Muscle of leg (tissue), 11 donors: ENCODE measurements around the gene LEF1. TPM values are rescaled to one million over a fixed set of nuclear protein-coding genes. Genes with fewer than 3 reads are reported as not detected.

Source experiments
- DNase-seq: peaks from one replicate; pipeline ENCODE4 v3.0.0; 2013
- H3K27ac ChIP-seq: one replicate; pipeline ENCODE4 v1.5.1; 2013; ENCODE audit warnings: mild to moderate bottlenecking, low read length, control low read depth
- H3K27me3 ChIP-seq: one replicate; pipeline ENCODE4 v1.6.1; 2013; ENCODE audit warnings: low read length; ENCODE audit not compliant: control insufficient read depth, insufficient read depth
- H3K36me3 ChIP-seq: one replicate; pipeline ENCODE4 v1.6.1; 2013; ENCODE audit warnings: low read length; ENCODE audit not compliant: control insufficient read depth, insufficient read depth
- H3K4me1 ChIP-seq: one replicate; pipeline ENCODE4 v1.6.1; 2013; ENCODE audit warnings: low read length; ENCODE audit not compliant: control insufficient read depth, insufficient read depth
- H3K4me3 ChIP-seq: one replicate; pipeline ENCODE4 v1.5.1; 2013; ENCODE audit warnings: low read length, control low read depth
- H3K9me3 ChIP-seq: replicated peaks from 2 replicates; pipeline ENCODE4 v1.6.1; 2013; ENCODE audit warnings: low read depth, low read length; ENCODE audit not compliant: control insufficient read depth
- whole genome bisulfite sequencing: methylation state at CpG from one replicate; pipeline ENCODE4 v1.1.5; 2013; ENCODE audit warnings: missing lambda C conversion rate; ENCODE audit not compliant: insufficient coverage; 5-methylcytosine and 5-hydroxymethylcytosine counted together
- polyA plus RNA-seq, 8 donors: library from polyadenylated mRNA; unstranded; fragments of 120-200 nt; gene quantifications; one replicate each; pipeline versions ENCODE4 v1.2.1 to v1.2.3, GENCODE V29; 2013; ENCODE audit warnings: inconsistent platforms in 1 of 8, low replicate concordance in 1 of 8; ENCODE audit not compliant: insufficient read length in 8 of 8, insufficient read depth in 1 of 8
- total RNA-seq: library from RNA; stranded (reverse); fragments of 120-200 nt; gene quantifications from one replicate; pipeline ENCODE4 v1.2.4, GENCODE V29; 2013

Gene LEF1
- total and polyA plus RNA-seq, 9 donors: 3.4 to 35.5 (median 4.3) TPM

- Histone ChIP-seq H3K27me3 (no peaks in the 10 kb centered on the region), H3K4me3 (no peak overlapping the region), H3K36me3 (no peaks in the 10 kb centered on the region), H3K4me1 (no peaks in the 10 kb centered on the region), H3K27ac (no peak overlapping the region), H3K9me3 (no peaks in the 10 kb centered on the region)
- WGBS: 95% methylated on average over 10 of the region's 10 CpGs
- DNase-seq: no peak
These were observed 88.0 kb downstream of the LEF1 start for GRCh38 chr4:108080747-108081146.

- H3K36me3 ChIP-seq: no peaks in the 10 kb centered on the region
- no peak overlapping the region for H3K4me3 ChIP-seq
- no CpG with 5 or more reads among the region's 5 CpGs for WGBS
- DNase-seq: no peak
- no peaks in the 10 kb centered on the region for H3K4me1 ChIP-seq
- H3K27me3 ChIP-seq: no peaks in the 10 kb centered on the region
- H3K27ac ChIP-seq: no peak overlapping the region
- no peaks in the 10 kb centered on the region for H3K9me3 ChIP-seq
These were observed 90.6 kb downstream of the LEF1 start for GRCh38 chr4:108078024-108078733.

- H3K4me3 ChIP-seq: no peak overlapping the region
- WGBS: 45% methylated on average over 2 of the region's 4 CpGs
- no peaks in the 10 kb centered on the region for H3K9me3 ChIP-seq
- no peaks in the 10 kb centered on the region for H3K4me1 ChIP-seq
- H3K27me3 ChIP-seq: peaks cover 2% of the 10 kb centered on the region
- H3K27ac ChIP-seq: no peak overlapping the region
- H3K36me3 ChIP-seq: no peaks in the 10 kb centered on the region
- DNase-seq: no peak
These were observed 96.4 kb downstream of the LEF1 start for GRCh38 chr4:108072300-108072699.

- H3K36me3 ChIP-seq: no peaks in the 10 kb centered on the region
- no CpG with 5 or more reads among the region's 1 CpG for WGBS
- peaks cover 2% of the 10 kb centered on the region for H3K27me3 ChIP-seq
These were observed 98.0 kb downstream of the LEF1 start for GRCh38 chr4:108070775-108071174.

GRCh38 chr4:108068442-108068841 lies 100.3 kb downstream of the LEF1 start:
- H3K4me1 ChIP-seq: no peaks in the 10 kb centered on the region
- no peaks in the 10 kb centered on the region for H3K9me3 ChIP-seq
- H3K36me3 ChIP-seq: no peaks in the 10 kb centered on the region
- no peak overlapping the region for H3K4me3 ChIP-seq
- H3K27me3 ChIP-seq: peaks cover 2% of the 10 kb centered on the region
- H3K27ac ChIP-seq: peak overlapping the region; percentile 40
- DNase-seq: peak; percentile 65

More at GRCh38 chr4:108070775-108071174, 98.0 kb downstream of the LEF1 start:
- no peak for DNase-seq
- H3K4me3 ChIP-seq: no peak overlapping the region
- H3K27ac ChIP-seq: no peak overlapping the region
- H3K4me1 ChIP-seq: no peaks in the 10 kb centered on the region
- H3K9me3 ChIP-seq: no peaks in the 10 kb centered on the region

- Histone ChIP-seq H3K4me1 (peaks cover 2% of the 10 kb centered on the region), H3K27ac (no peak overlapping the region), H3K9me3 (no peaks in the 10 kb centered on the region), H3K4me3 (no peak overlapping the region), H3K27me3 (peaks cover 3% of the 10 kb centered on the region), H3K36me3 (no peaks in the 10 kb centered on the region)
- DNase-seq: no peak
- WGBS: no CpG with 5 or more reads among the region's 5 CpGs
These were observed 107.9 kb downstream of the LEF1 start for GRCh38 chr4:108060686-108061321.

GRCh38 chr4:108060164-108060563 lies 108.6 kb downstream of the LEF1 start:
- H3K36me3 ChIP-seq: no peaks in the 10 kb centered on the region
- peaks cover 3% of the 10 kb centered on the region for H3K27me3 ChIP-seq
- 44% methylated on average over 4 of the region's 5 CpGs for WGBS
- no peaks in the 10 kb centered on the region for H3K9me3 ChIP-seq
- peak; percentile 63 for DNase-seq
- H3K4me1 ChIP-seq: peaks cover 2% of the 10 kb centered on the region
- no peak overlapping the region for H3K4me3 ChIP-seq
- no peak overlapping the region for H3K27ac ChIP-seq

- peak; percentile 25 for DNase-seq
- 90% methylated on average over 3 of the region's 11 CpGs for WGBS
- Histone ChIP-seq H3K27ac (no peak overlapping the region), H3K4me3 (no peak overlapping the region), H3K27me3 (peaks cover 3% of the 10 kb centered on the region), H3K9me3 (no peaks in the 10 kb centered on the region), H3K36me3 (no peaks in the 10 kb centered on the region), H3K4me1 (peaks cover 2% of the 10 kb centered on the region)
These were observed 109.9 kb downstream of the LEF1 start for GRCh38 chr4:108058685-108059440.

GRCh38 chr4:108056418-108056817 lies 112.3 kb downstream of the LEF1 start:
- Histone ChIP-seq H3K4me1 (peaks cover 2% of the 10 kb centered on the region), H3K36me3 (no peaks in the 10 kb centered on the region), H3K27me3 (no peaks in the 10 kb centered on the region), H3K9me3 (no peaks in the 10 kb centered on the region), H3K27ac (no peak overlapping the region), H3K4me3 (no peak overlapping the region)
- 70% methylated on average over 5 of the region's 6 CpGs for WGBS
- no peak for DNase-seq

GRCh38 chr4:108055787-108056186 lies 112.9 kb downstream of the LEF1 start:
- 84% methylated on average over 3 of the region's 3 CpGs for WGBS
- Histone ChIP-seq H3K9me3 (no peaks in the 10 kb centered on the region), H3K27me3 (no peaks in the 10 kb centered on the region), H3K36me3 (no peaks in the 10 kb centered on the region), H3K4me1 (no peaks in the 10 kb centered on the region), H3K4me3 (no peak overlapping the region), H3K27ac (no peak overlapping the region)
- no peak for DNase-seq
